ENCODE results near the gene SLC18A3.

The SLC18A3 gene

GRCh38 chr10:49613165-49613881 lies 3.2 kb downstream of the SLC18A3 start:
- H3K9me3 Mint-ChIP-seq: no peaks in the 10 kb centered on the region
- H3K36me3 Mint-ChIP-seq: peaks cover 8% of the 10 kb centered on the region
- H3K27ac Mint-ChIP-seq: no peak overlapping the region
- H3K4me3 Mint-ChIP-seq: no peak overlapping the region
- DNase-seq (ENCODE audit: low spot score in 2 of 2) (no peak), ATAC-seq (no peak)
- peaks cover 16% of the 10 kb centered on the region for H3K4me1 Mint-ChIP-seq

GRCh38 chr10:49613882-49614241 lies 3.8 kb downstream of the SLC18A3 start, which contains the start of gene CHAT:
Gene CHAT (plus strand): TSS chr10:49614037. CDS start chr10:49614190, 153 bp downstream.
- Mint-ChIP-seq H3K27ac (no peak within 1 kb of the TSS), H3K4me1 (peaks cover 16% of the 10 kb centered on the region), H3K9me3 (no peaks in the 10 kb centered on the region), H3K4me3 (no peak within 1 kb of the TSS), H3K36me3 (peaks cover 8% of the 10 kb centered on the region)
- DNase-seq (ENCODE audit: low spot score in 2 of 2): no peak
- no peak for ATAC-seq

- Mint-ChIP-seq H3K4me3 (no peak overlapping the region), H3K27ac (no peak overlapping the region), H3K4me1 (peaks cover 16% of the 10 kb centered on the region), H3K9me3 (no peaks in the 10 kb centered on the region), H3K36me3 (peaks cover 8% of the 10 kb centered on the region)
- ATAC-seq (no peak), DNase-seq (ENCODE audit: low spot score in 2 of 2) (no peak)
Observed at GRCh38 chr10:49614242-49615198, 4.4 kb downstream of the SLC18A3 start.

GRCh38 chr10:49615213-49615612 lies 5.1 kb downstream of the SLC18A3 start:
- DNase-seq (ENCODE audit: low spot score in 2 of 2): no peak
- Mint-ChIP-seq H3K4me3 (no peak overlapping the region), H3K9me3 (no peaks in the 10 kb centered on the region), H3K27ac (no peak overlapping the region), H3K36me3 (peaks cover 8% of the 10 kb centered on the region), H3K4me1 (peaks cover 16% of the 10 kb centered on the region)
- ATAC-seq: no peak

- Mint-ChIP-seq H3K4me3 (no peak overlapping the region), H3K36me3 (peaks cover 8% of the 10 kb centered on the region), H3K9me3 (no peaks in the 10 kb centered on the region), H3K4me1 (peaks cover 16% of the 10 kb centered on the region), H3K27ac (no peak overlapping the region)
- ATAC-seq: peak; percentile 8
- no peak for DNase-seq (ENCODE audit: low spot score in 2 of 2)
Observed at GRCh38 chr10:49615721-49616120, 5.6 kb downstream of the SLC18A3 start.

- ATAC-seq (no peak), DNase-seq (ENCODE audit: low spot score in 2 of 2) (no peak)
- no peak overlapping the region for H3K27ac Mint-ChIP-seq
- no peak overlapping the region for H3K4me3 Mint-ChIP-seq
- peaks cover 2% of the 10 kb centered on the region for H3K36me3 Mint-ChIP-seq
- no peaks in the 10 kb centered on the region for H3K9me3 Mint-ChIP-seq
- peaks cover 16% of the 10 kb centered on the region for H3K4me1 Mint-ChIP-seq
Observed at GRCh38 chr10:49616421-49617101, 6.5 kb downstream of the SLC18A3 start.

GRCh38 chr10:49617121-49618020 lies 7.3 kb downstream of the SLC18A3 start:
- Mint-ChIP-seq H3K36me3 (no peaks in the 10 kb centered on the region), H3K4me3 (no peak overlapping the region), H3K27ac (no peak overlapping the region), H3K9me3 (no peaks in the 10 kb centered on the region), H3K4me1 (peaks cover 8% of the 10 kb centered on the region)
- ATAC-seq: no peak
- DNase-seq (ENCODE audit: low spot score in 2 of 2): no peak

GRCh38 chr10:49618821-49619220 lies 8.7 kb downstream of the SLC18A3 start:
- Mint-ChIP-seq H3K4me3 (no peak overlapping the region), H3K4me1 (peaks cover 5% of the 10 kb centered on the region), H3K9me3 (no peaks in the 10 kb centered on the region), H3K27ac (no peak overlapping the region), H3K36me3 (no peaks in the 10 kb centered on the region)
- DNase-seq (ENCODE audit: low spot score in 2 of 2) (no peak), ATAC-seq (no peak)

GRCh38 chr10:49619613-49620012 lies 9.5 kb downstream of the SLC18A3 start:
- Mint-ChIP-seq H3K9me3 (no peaks in the 10 kb centered on the region), H3K36me3 (no peaks in the 10 kb centered on the region), H3K4me1 (peaks cover 2% of the 10 kb centered on the region), H3K4me3 (no peak overlapping the region), H3K27ac (no peak overlapping the region)
- ATAC-seq (no peak), DNase-seq (ENCODE audit: low spot score in 2 of 2) (no peak)

GRCh38 chr10:49620286-49620810 lies 10.2 kb downstream of the SLC18A3 start:
- Mint-ChIP-seq H3K4me3 (no peak overlapping the region), H3K4me1 (no peaks in the 10 kb centered on the region), H3K36me3 (no peaks in the 10 kb centered on the region), H3K9me3 (no peaks in the 10 kb centered on the region), H3K27ac (no peak overlapping the region)
- ATAC-seq (no peak), DNase-seq (ENCODE audit: low spot score in 2 of 2) (no peak)

GRCh38 chr10:49620841-49621378 lies 10.8 kb downstream of the SLC18A3 start:
- Mint-ChIP-seq H3K9me3 (no peaks in the 10 kb centered on the region), H3K4me1 (no peaks in the 10 kb centered on the region), H3K27ac (no peak overlapping the region), H3K4me3 (no peak overlapping the region), H3K36me3 (no peaks in the 10 kb centered on the region)
- DNase-seq (ENCODE audit: low spot score in 2 of 2) (no peak), ATAC-seq (no peak)

GRCh38 chr10:49621561-49621960 lies 11.5 kb downstream of the SLC18A3 start:
- H3K27ac Mint-ChIP-seq: no peak overlapping the region
- DNase-seq (ENCODE audit: low spot score in 2 of 2): no peak
- no peaks in the 10 kb centered on the region for H3K9me3 Mint-ChIP-seq
- no peak overlapping the region for H3K4me3 Mint-ChIP-seq
- H3K4me1 Mint-ChIP-seq: no peaks in the 10 kb centered on the region
- H3K36me3 Mint-ChIP-seq: no peaks in the 10 kb centered on the region
- no peak for ATAC-seq

GRCh38 chr10:49622426-49623425 lies 12.6 kb downstream of the SLC18A3 start:
- Mint-ChIP-seq H3K36me3 (no peaks in the 10 kb centered on the region), H3K27ac (no peak overlapping the region), H3K9me3 (no peaks in the 10 kb centered on the region), H3K4me3 (no peak overlapping the region), H3K4me1 (no peaks in the 10 kb centered on the region)
- DNase-seq (ENCODE audit: low spot score in 2 of 2) (no peak), ATAC-seq (no peak)

All from stimulated activated effector memory CD8-positive, alpha-beta T cell treated with anti-CD3 and anti-CD28 coated beads, Interleukin-12 subunit alpha, Interleukin-12 subunit beta, amount 100 ng/mL, for 72 hours (primary cell).